Loucy (cell line): Measurements from ENCODE around the gene AIG1.

Source experiments
- H2AFZ ChIP-seq: fragments of 200-600 bp; sonication (generic); 2 replicates; pipeline ENCODE4 v1.6.0; 2016; ENCODE audit warnings: antibody characterized with exemption, mild to moderate bottlenecking, low read length, moderate library complexity
- H3F3A ChIP-seq: fragments of 200-600 bp; 2 replicates; pipeline ENCODE4 v1.6.0; 2016; ENCODE audit warnings: antibody characterized with exemption, low read depth, mild to moderate bottlenecking
- H3K27me3 ChIP-seq: fragments of 200-600 bp; sonication (generic); 2 replicates; pipeline ENCODE4 v1.6.1; 2014; ENCODE audit warnings: low read length, mild to moderate bottlenecking; ENCODE audit not compliant: insufficient read depth, poor library complexity, severe bottlenecking
- H3K36me3 ChIP-seq: fragments of 200-600 bp; sonication (generic); 2 replicates; pipeline ENCODE4 v1.6.1; 2016; ENCODE audit warnings: low read length; ENCODE audit not compliant: insufficient read depth
- H3K4me1 ChIP-seq: fragments of 200-600 bp; sonication (generic); 2 replicates; pipeline ENCODE4 v1.5.1; 2014; ENCODE audit warnings: low read length, mild to moderate bottlenecking; ENCODE audit not compliant: insufficient read depth, poor library complexity, severe bottlenecking
- H3K4me2 ChIP-seq: fragments of 200-600 bp; sonication (generic); 2 replicates; pipeline ENCODE4 v1.6.0; 2014; ENCODE audit warnings: antibody characterized with exemption, low read length, low read depth, mild to moderate bottlenecking; ENCODE audit not compliant: poor library complexity, severe bottlenecking
- H3K4me3 ChIP-seq: fragments of 200-600 bp; sonication (generic); 2 replicates; pipeline ENCODE4 v1.5.1; 2014; ENCODE audit warnings: low read length, mild to moderate bottlenecking, mixed read lengths; ENCODE audit not compliant: poor library complexity, severe bottlenecking
- H3K79me2 ChIP-seq: fragments of 200-600 bp; sonication (generic); 2 replicates; pipeline ENCODE4 v1.6.1; 2014; ENCODE audit warnings: low read length; ENCODE audit not compliant: insufficient read depth
- H3K9ac ChIP-seq: fragments of 200-600 bp; sonication (generic); 2 replicates; pipeline ENCODE4 v1.6.0; 2014; ENCODE audit warnings: mild to moderate bottlenecking, low read depth, low read length, moderate library complexity; ENCODE audit not compliant: poor library complexity, severe bottlenecking
- H3K9me2 ChIP-seq: fragments of 200-600 bp; sonication (generic); replicated peaks from 2 replicates; pipeline ENCODE4 v1.6.1; 2016; ENCODE audit warnings: low read depth, low read length, mixed read lengths
- H3K9me3 ChIP-seq: fragments of 200-600 bp; sonication (generic); 2 replicates; pipeline ENCODE4 v1.6.1; 2014; ENCODE audit warnings: mild to moderate bottlenecking, antibody characterized with exemption, low read length, low read depth; ENCODE audit not compliant: insufficient read depth
- H4K20me1 ChIP-seq: fragments of 200-600 bp; sonication (generic); 2 replicates; pipeline ENCODE4 v1.6.0; 2014; ENCODE audit warnings: antibody characterized with exemption, low read length, mild to moderate bottlenecking; ENCODE audit not compliant: insufficient read depth, poor library complexity, severe bottlenecking
- CTCF ChIP-seq: fragments of 200-600 bp; sonication (generic); conservative IDR thresholded peaks from 2 replicates; pipeline ENCODE4 v1.5.1; 2014; ENCODE audit warnings: mild to moderate bottlenecking, antibody characterized with exemption, low read length
- EZH2phosphoT487 ChIP-seq: fragments of 200-600 bp; IDR thresholded peaks from 2 replicates; pipeline ENCODE4 v1.6.1; 2018; ENCODE audit warnings: antibody characterized with exemption, mild to moderate bottlenecking, moderate library complexity, borderline replicate concordance

Gene AIG1

GRCh38 chr6:143199291-143199690, 138.6 kb downstream of the AIG1 start:
- Histone ChIP-seq H4K20me1 (no peaks in the 10 kb centered on the region), H3K9me2 (no peaks in the 10 kb centered on the region), H3K9me3 (no peaks in the 10 kb centered on the region), H3F3A (no peaks in the 10 kb centered on the region), H3K9ac (no peak overlapping the region), H3K4me1 (no peaks in the 10 kb centered on the region), H2AFZ (no peak overlapping the region), H3K79me2 (no peaks in the 10 kb centered on the region), H3K4me3 (no peak overlapping the region), H3K36me3 (no peaks in the 10 kb centered on the region), H3K27me3 (no peaks in the 10 kb centered on the region), H3K4me2 (no peak overlapping the region)
- no peak for TF ChIP-seq EZH2phosphoT487

- H3K4me3 ChIP-seq = no peak overlapping the region
- H3K4me2 ChIP-seq = no peak overlapping the region
- no peaks in the 10 kb centered on the region for H3K9me2 ChIP-seq
- H4K20me1 ChIP-seq = no peaks in the 10 kb centered on the region
- no peaks in the 10 kb centered on the region for H3K4me1 ChIP-seq
- TF ChIP-seq EZH2phosphoT487 (no peak), CTCF (no peak)
- no peaks in the 10 kb centered on the region for H3F3A ChIP-seq
- H3K36me3 ChIP-seq = no peaks in the 10 kb centered on the region
- H3K9me3 ChIP-seq = no peaks in the 10 kb centered on the region
- H3K27me3 ChIP-seq = no peaks in the 10 kb centered on the region
- H2AFZ ChIP-seq = no peak overlapping the region
- H3K9ac ChIP-seq = no peak overlapping the region
- no peaks in the 10 kb centered on the region for H3K79me2 ChIP-seq
Measured at GRCh38 chr6:143200167-143200770, 139.6 kb downstream of the AIG1 start.

GRCh38 chr6:143204045-143204444, 143.4 kb downstream of the AIG1 start:
- H2AFZ ChIP-seq = no peak overlapping the region
- H3K36me3 ChIP-seq = no peaks in the 10 kb centered on the region
- H3K79me2 ChIP-seq = no peaks in the 10 kb centered on the region
- H3K27me3 ChIP-seq = no peaks in the 10 kb centered on the region
- H3K4me2 ChIP-seq = no peak overlapping the region
- H3K4me3 ChIP-seq = no peak overlapping the region
- no peaks in the 10 kb centered on the region for H3K4me1 ChIP-seq
- H3F3A ChIP-seq = no peaks in the 10 kb centered on the region
- TF ChIP-seq CTCF (no peak), EZH2phosphoT487 (no peak)
- no peak overlapping the region for H3K9ac ChIP-seq
- no peaks in the 10 kb centered on the region for H3K9me3 ChIP-seq
- H3K9me2 ChIP-seq = no peaks in the 10 kb centered on the region
- no peaks in the 10 kb centered on the region for H4K20me1 ChIP-seq

GRCh38 chr6:143205131-143205535, 144.4 kb downstream of the AIG1 start:
- H3K79me2 ChIP-seq = no peaks in the 10 kb centered on the region
- no peaks in the 10 kb centered on the region for H3K27me3 ChIP-seq
- TF ChIP-seq EZH2phosphoT487 (no peak), CTCF (no peak)
- H3K4me2 ChIP-seq = no peak overlapping the region
- H3K4me1 ChIP-seq = no peaks in the 10 kb centered on the region
- H3F3A ChIP-seq = no peaks in the 10 kb centered on the region
- no peaks in the 10 kb centered on the region for H3K9me3 ChIP-seq
- H4K20me1 ChIP-seq = no peaks in the 10 kb centered on the region
- no peak overlapping the region for H3K9ac ChIP-seq
- H3K9me2 ChIP-seq = no peaks in the 10 kb centered on the region
- no peak overlapping the region for H2AFZ ChIP-seq
- H3K36me3 ChIP-seq = no peaks in the 10 kb centered on the region
- H3K4me3 ChIP-seq = no peak overlapping the region
